SU-DHL-6 (cell line): ENCODE measurements around the gene PCNX3.

Experiments used
- EZH2phosphoT487 ChIP-seq: fragments of 200-600 bp; sonication (generic), shearing (Covaris generic); conservative IDR thresholded peaks from 2 replicates; pipeline ENCODE4 v1.6.1; 2018; ENCODE audit warnings: mild to moderate bottlenecking, antibody characterized with exemption, low read length, moderate library complexity, mixed read lengths
- TF ChIP-seq, protein P1 (sequence below): fragments of 200-600 bp; sonication (generic); IDR thresholded peaks from one replicate; pipeline ENCODE4 v1.5.1; 2017; ENCODE audit warnings: antibody characterized with exemption, mild to moderate bottlenecking, low read length, moderate library complexity; ENCODE audit not compliant: insufficient read depth, poor library complexity, severe bottlenecking

DNA sequence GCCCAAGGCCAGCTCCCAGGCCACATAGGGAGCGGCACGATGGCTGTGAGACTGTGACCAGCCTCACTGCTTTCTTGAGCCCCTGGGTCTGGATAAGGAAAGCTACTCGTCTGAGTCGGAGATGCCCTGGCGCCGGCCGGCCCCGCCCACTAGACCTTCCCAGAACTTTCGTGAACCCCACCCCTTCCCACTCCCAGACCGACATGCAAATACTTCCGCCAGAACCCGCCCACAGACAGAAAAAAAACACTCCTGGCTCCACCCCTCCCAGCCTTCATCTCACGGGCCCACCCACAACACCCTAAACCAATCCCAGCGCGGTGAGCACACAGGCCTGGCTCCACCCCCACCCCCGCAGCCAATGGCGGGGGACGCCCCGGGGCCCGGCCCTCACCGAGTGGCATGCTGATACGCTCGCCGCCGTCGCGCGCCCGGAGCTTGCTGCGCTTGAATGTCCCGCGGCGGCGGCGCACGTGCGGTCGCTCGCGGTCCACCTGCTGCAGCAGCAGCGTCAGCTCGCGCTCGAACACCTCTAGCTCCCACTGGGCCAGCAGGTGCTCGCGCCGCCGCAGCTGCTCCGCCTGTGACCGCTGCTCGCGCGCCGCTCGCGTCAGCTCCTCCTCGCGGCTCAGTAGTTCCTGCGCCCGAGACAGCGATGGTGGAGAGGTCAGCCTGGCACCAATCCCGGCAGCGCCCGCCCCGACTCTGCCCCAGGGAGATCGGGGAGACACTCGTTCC lies 8.5 kb upstream of the PCNX3 start:
- TF ChIP-seq, protein P1, sequence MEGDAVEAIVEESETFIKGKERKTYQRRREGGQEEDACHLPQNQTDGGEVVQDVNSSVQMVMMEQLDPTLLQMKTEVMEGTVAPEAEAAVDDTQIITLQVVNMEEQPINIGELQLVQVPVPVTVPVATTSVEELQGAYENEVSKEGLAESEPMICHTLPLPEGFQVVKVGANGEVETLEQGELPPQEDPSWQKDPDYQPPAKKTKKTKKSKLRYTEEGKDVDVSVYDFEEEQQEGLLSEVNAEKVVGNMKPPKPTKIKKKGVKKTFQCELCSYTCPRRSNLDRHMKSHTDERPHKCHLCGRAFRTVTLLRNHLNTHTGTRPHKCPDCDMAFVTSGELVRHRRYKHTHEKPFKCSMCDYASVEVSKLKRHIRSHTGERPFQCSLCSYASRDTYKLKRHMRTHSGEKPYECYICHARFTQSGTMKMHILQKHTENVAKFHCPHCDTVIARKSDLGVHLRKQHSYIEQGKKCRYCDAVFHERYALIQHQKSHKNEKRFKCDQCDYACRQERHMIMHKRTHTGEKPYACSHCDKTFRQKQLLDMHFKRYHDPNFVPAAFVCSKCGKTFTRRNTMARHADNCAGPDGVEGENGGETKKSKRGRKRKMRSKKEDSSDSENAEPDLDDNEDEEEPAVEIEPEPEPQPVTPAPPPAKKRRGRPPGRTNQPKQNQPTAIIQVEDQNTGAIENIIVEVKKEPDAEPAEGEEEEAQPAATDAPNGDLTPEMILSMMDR: no peak
- TF ChIP-seq EZH2phosphoT487: no peak
